ENCODE results near the gene SSBP4. TPM values are rescaled to one million over a fixed set of nuclear protein-coding genes. Genes with fewer than 3 reads are reported as not detected.

Gene SSBP4
- polyA plus RNA-seq, 1 of the 3 experiments (the other 2 are of a cell fraction) = 24.9 TPM

DNA sequence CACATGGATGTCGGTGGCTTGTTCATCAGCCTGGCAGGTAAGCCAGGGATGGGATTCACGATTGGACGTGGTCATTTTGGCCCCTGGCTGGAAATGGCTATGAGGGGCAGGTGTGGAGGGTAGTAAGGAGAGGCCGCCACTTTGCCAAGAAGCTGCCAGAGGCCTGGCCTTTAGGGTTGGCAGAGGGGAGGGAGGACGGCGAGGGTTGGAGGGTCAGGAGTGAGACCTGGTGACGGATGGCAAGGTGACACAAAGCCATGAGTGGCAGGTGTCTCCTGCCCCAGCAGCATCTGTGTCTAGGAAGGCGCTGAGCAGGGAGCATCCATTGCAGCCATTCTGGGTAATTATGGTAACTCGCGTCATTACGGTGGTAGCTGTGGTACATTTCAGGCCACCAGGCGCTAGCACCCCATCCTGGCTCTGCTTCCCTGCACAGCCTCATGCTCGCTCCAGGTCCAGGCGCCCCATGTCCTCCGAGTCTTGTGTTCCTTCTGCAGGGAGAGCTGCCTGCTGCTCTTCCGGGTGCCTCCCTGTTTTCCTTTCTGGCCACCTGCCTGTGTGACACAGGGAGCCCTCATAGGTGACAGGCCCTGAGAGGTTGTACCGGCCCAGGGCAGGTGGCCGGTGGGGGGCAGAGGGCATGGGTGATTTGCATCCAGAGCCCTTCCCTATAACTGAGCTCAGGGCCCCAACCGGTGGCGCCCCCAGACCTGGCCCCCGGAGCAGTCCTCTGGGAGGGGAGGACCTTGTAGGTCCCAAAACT lies 4.2 kb downstream of the SSBP4 start:
- Histone ChIP-seq H3K9ac (no peak overlapping the region), H3K4me3 (ENCODE audit: low read depth in 2 of 2, low read length in 1 of 2) (no peak overlapping the region), H3K4me1 (ENCODE audit: control insufficient read depth in 1 of 2, insufficient read depth in 2 of 2, low read depth in 1 of 2, low read length in 1 of 2) (peaks cover 16 to 44% of the 10 kb centered on the region in 2 experiments; a peak in 2 of 4 replicates), H3K9me3 (no peaks in the 10 kb centered on the region), H3K27me3 (ENCODE audit: insufficient read depth) (no peaks in the 10 kb centered on the region), H3K36me3 (replicated peaks in 1 of 2; ENCODE audit: control insufficient read depth in 1 of 2, insufficient read depth in 2 of 2, low read length in 1 of 2) (peaks cover 0 to 5% of the 10 kb centered on the region in 2 experiments), H2AFZ (ENCODE audit: low read depth) (no peak overlapping the region), H4K20me1 (ENCODE audit: insufficient read depth) (peaks cover 52% of the 10 kb centered on the region), H3K27ac (ENCODE audit: low read depth in 2 of 2, low read length in 1 of 2) (no peak overlapping the region), H3K79me2 (ENCODE audit: insufficient read depth) (peaks cover 66% of the 10 kb centered on the region), H3K9me2 (no peaks in the 10 kb centered on the region), H3K4me2 (no peak overlapping the region), H3F3A (replicated peaks; ENCODE audit: insufficient read depth) (peaks cover 4% of the 10 kb centered on the region)
- ChIA-PET CTCF (interaction anchor here (0.8 to 1.5 kb wide), 5 partner anchors 9 to 172 kb away, joined by 3 to 4 read pairs (median 3); no protein-coding TSS in a partner anchor), POLR2A (interaction anchor here (1.2 kb wide), 1 partner anchor 142 kb away, joined by 3 read pairs; the partner anchor contains the start of gene JUND)
- DNase-seq = no peak
- TF ChIP-seq GABPA (IDR thresholded peaks at IDR 0.05; ENCODE audit: low read depth) = no peak
- TF ChIP-seq USF2 (IDR thresholded peaks at IDR 0.05; ENCODE audit: borderline replicate concordance, low read depth, low read length) = no peak
- no peak for TF ChIP-seq RXRA (IDR thresholded peaks at IDR 0.05; ENCODE audit: borderline replicate concordance, low read depth)
- TF ChIP-seq MEF2A (IDR thresholded peaks at IDR 0.05; ENCODE audit: borderline replicate concordance, low read depth) = no peak
- no peak for TF ChIP-seq RFX5 (IDR thresholded peaks at IDR 0.05; ENCODE audit: low read length)
- TF ChIP-seq EP300 (IDR thresholded peaks at IDR 0.05; ENCODE audit: borderline replicate concordance in 1 of 2, low read depth in 1 of 2, low read length in 1 of 2) = no peak
- TF ChIP-seq SIN3A (IDR thresholded peaks at IDR 0.05; ENCODE audit: borderline replicate concordance, low read depth, low read length) = no peak
- no peak for TF ChIP-seq EZH2phosphoT487 (IDR thresholded peaks at IDR 0.05; ENCODE audit: borderline replicate concordance, low read depth)
- TF ChIP-seq, protein P1, sequence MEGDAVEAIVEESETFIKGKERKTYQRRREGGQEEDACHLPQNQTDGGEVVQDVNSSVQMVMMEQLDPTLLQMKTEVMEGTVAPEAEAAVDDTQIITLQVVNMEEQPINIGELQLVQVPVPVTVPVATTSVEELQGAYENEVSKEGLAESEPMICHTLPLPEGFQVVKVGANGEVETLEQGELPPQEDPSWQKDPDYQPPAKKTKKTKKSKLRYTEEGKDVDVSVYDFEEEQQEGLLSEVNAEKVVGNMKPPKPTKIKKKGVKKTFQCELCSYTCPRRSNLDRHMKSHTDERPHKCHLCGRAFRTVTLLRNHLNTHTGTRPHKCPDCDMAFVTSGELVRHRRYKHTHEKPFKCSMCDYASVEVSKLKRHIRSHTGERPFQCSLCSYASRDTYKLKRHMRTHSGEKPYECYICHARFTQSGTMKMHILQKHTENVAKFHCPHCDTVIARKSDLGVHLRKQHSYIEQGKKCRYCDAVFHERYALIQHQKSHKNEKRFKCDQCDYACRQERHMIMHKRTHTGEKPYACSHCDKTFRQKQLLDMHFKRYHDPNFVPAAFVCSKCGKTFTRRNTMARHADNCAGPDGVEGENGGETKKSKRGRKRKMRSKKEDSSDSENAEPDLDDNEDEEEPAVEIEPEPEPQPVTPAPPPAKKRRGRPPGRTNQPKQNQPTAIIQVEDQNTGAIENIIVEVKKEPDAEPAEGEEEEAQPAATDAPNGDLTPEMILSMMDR (IDR thresholded peaks at IDR 0.05) = no peak
- TF ChIP-seq FOXM1 (IDR thresholded peaks at IDR 0.05; ENCODE audit: low read depth) = no peak
- TF ChIP-seq YY1 (IDR thresholded peaks at IDR 0.05; ENCODE audit: low read depth) = no peak
- no peak for TF ChIP-seq FOSL2 (IDR thresholded peaks at IDR 0.05; ENCODE audit: borderline replicate concordance, low read depth)
- TF ChIP-seq FOXJ3 (CRISPR knock-in tag; IDR thresholded peaks at IDR 0.05) = no peak
- TF ChIP-seq MXI1 (IDR thresholded peaks at IDR 0.05; ENCODE audit: low read depth, low read length) = no peak
- TF ChIP-seq RCOR1 (IDR thresholded peaks at IDR 0.05; ENCODE audit: low read length) = no peak
- TF ChIP-seq, protein P2, sequence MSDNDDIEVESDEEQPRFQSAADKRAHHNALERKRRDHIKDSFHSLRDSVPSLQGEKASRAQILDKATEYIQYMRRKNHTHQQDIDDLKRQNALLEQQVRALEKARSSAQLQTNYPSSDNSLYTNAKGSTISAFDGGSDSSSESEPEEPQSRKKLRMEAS (IDR thresholded peaks at IDR 0.05; ENCODE audit: low read depth) = no peak
- no peak for TF ChIP-seq CHD2 (IDR thresholded peaks at IDR 0.05; ENCODE audit: low read length, partially characterized antibody)
- no peak for TF ChIP-seq POLR2AphosphoS5 (IDR thresholded peaks at IDR 0.05; ENCODE audit: low read depth, low read length)
- TF ChIP-seq IRF3 (IDR thresholded peaks at IDR 0.05; ENCODE audit: low read depth, low read length) = no peak
- 97% methylated on average over 20 of the region's 21 CpGs for WGBS (ENCODE audit: low lambda C conversion rate)
